HCT116 (cell line): ENCODE data around the gene RIPK4. TPM values are rescaled to one million over a fixed set of nuclear protein-coding genes. Genes with fewer than 3 reads are reported as not detected.

Experiments used
- ATAC-seq: fragments of 200-7000 bp; cut with Tn5 transposase; 2 replicates; pipeline ENCODE4 v1.9.1; 2020; ENCODE audit warnings: mild to moderate bottlenecking, moderate library complexity
- BruUV-seq: library from RNA; stranded (reverse); fragments of 400-500 nt; replicated peaks from 2 replicates; lab custom pipeline; 2021; lab: Mats Ljungman, UMichigan
- CTCF ChIA-PET: fragments of 300-600 bp; sonication (Branson Sonifier 250); formaldehyde crosslinking; loops from one replicate; lab custom pipeline; 2021; ENCODE audit warnings: antibody characterized with exemption; lab: Charles Lee
- POLR2A ChIA-PET: fragments of 300-600, 350-600 bp; sonication (Branson Sonifier 250); formaldehyde crosslinking; loops from one replicate; lab custom pipeline; 2021; ENCODE audit warnings: antibody characterized with exemption; lab: Charles Lee
- RAD21 ChIA-PET, 2 experiments: fragments of 300-600 bp; sonication (Branson Sonifier 250); formaldehyde crosslinking; loops; one replicate each; lab custom pipeline; 2023; ENCODE audit warnings: low total read pairs in 2 of 2; ENCODE audit not compliant: uncharacterized antibody in 2 of 2, unreplicated experiment in 2 of 2, low non-redundant PET in 1 of 2; lab: Charles Lee
- DNase-seq: peaks from one replicate; pipeline ENCODE4 v3.0.0-alpha.2; 2010; ENCODE audit warnings: low read depth, low spot score
- H2AFZ ChIP-seq: fragments of 200-600 bp; shearing (Covaris generic), sonication (generic); 2 replicates; pipeline ENCODE4 v1.6.1; 2017; ENCODE audit warnings: low read depth, mixed run types, mixed read lengths, antibody characterized with exemption, low read length; ENCODE audit not compliant: poor library complexity, severe bottlenecking
- H3K27ac ChIP-seq: 2 replicates; pipeline ENCODE4 v1.5.1; 2012; ENCODE audit warnings: low read depth, low read length
- H3K27me3 ChIP-seq: fragments of 200-600 bp; sonication (generic); 2 replicates; pipeline ENCODE4 v1.6.1; 2016; ENCODE audit warnings: mixed run types, low read length, mixed read lengths; ENCODE audit not compliant: insufficient read depth
- H3K36me3 ChIP-seq, 2 experiments: fragments of 200-500 bp in 1 of 2; fragments of 200-600 bp in 1 of 2; sonication (Bioruptor generic) in 1 of 2; sonication (generic) in 1 of 2; 2 replicates each; pipeline versions ENCODE4 v1.5.1 to v1.6.1; 2014 to 2016; ENCODE audit warnings: low read length in 2 of 2, inconsistent platforms in 1 of 2, mixed read lengths in 1 of 2, mixed run types in 1 of 2; ENCODE audit not compliant: insufficient read depth in 2 of 2, control insufficient read depth in 1 of 2
- H3K4me1 ChIP-seq, 2 experiments: fragments of 200-600 bp in 1 of 2; sonication (generic) in 1 of 2; 2 replicates each; pipeline versions ENCODE4 v1.5.1 to v1.6.1; 2012 to 2017; ENCODE audit warnings: low read length in 2 of 2, inconsistent platforms in 1 of 2, mild to moderate bottlenecking in 1 of 2, mixed read lengths in 1 of 2, mixed run types in 1 of 2, moderate library complexity in 1 of 2; ENCODE audit not compliant: insufficient read depth in 2 of 2, control insufficient read depth in 1 of 2
- H3K4me2 ChIP-seq: fragments of 200-600 bp; sonication (generic); 2 replicates; pipeline ENCODE4 v1.6.1; 2017; ENCODE audit warnings: mixed run types, low read length, mixed read lengths
- H3K4me3 ChIP-seq, 2 experiments: fragments of 200-600 bp in 1 of 2; sonication (generic) in 1 of 2; replicated peaks in 1 of 2; 2 replicates each; pipeline ENCODE4 v1.5.1; 2011 to 2016; ENCODE audit warnings: low read length in 2 of 2, control low read depth in 1 of 2, low read depth in 1 of 2, mild to moderate bottlenecking in 1 of 2, mixed read lengths in 1 of 2, mixed run types in 1 of 2
- H3K79me2 ChIP-seq: fragments of 200-600 bp; sonication (generic); 2 replicates; pipeline ENCODE4 v1.6.1; 2017; ENCODE audit warnings: mild to moderate bottlenecking, mixed run types, low read length, moderate library complexity, mixed read lengths; ENCODE audit not compliant: insufficient read depth
- H3K9ac ChIP-seq: fragments of 200-600 bp; sonication (generic); 2 replicates; pipeline ENCODE4 v1.6.1; 2016; ENCODE audit warnings: low read length, mixed read lengths
- H3K9me2 ChIP-seq: fragments of 200-600 bp; sonication (generic), shearing (Covaris generic); 2 replicates; pipeline ENCODE4 v1.6.1; 2017; ENCODE audit warnings: mixed run types, mild to moderate bottlenecking, moderate library complexity; ENCODE audit not compliant: insufficient read depth
- H3K9me3 ChIP-seq, 2 experiments: fragments of 200-500 bp in 1 of 2; fragments of 200-600 bp in 1 of 2; sonication (Bioruptor generic) in 1 of 2; sonication (generic) in 1 of 2; 2 replicates each; pipeline ENCODE4 v1.6.1; 2014 to 2017; ENCODE audit warnings: low read length in 2 of 2, mixed read lengths in 2 of 2, inconsistent platforms in 1 of 2, low read depth in 1 of 2, mild to moderate bottlenecking in 1 of 2, mixed run types in 1 of 2, moderate library complexity in 1 of 2; ENCODE audit not compliant: control insufficient read depth in 1 of 2, insufficient read depth in 1 of 2
- H4K20me1 ChIP-seq: fragments of 200-600 bp; sonication (generic), shearing (Covaris generic); 2 replicates; pipeline ENCODE4 v1.6.1; 2017; ENCODE audit warnings: mixed run types, mild to moderate bottlenecking, moderate library complexity; ENCODE audit not compliant: insufficient read depth
- CBX3 ChIP-seq: IDR thresholded peaks from 2 replicates; pipeline ENCODE4 v1.6.1; 2012; ENCODE audit warnings: low read depth
- CEBPB ChIP-seq: IDR thresholded peaks from 2 replicates; pipeline ENCODE4 v1.6.1; 2012; ENCODE audit warnings: low read depth
- EGR1 ChIP-seq: IDR thresholded peaks from 2 replicates; pipeline ENCODE4 v1.6.1; 2012; ENCODE audit warnings: low read depth
- ELF1 ChIP-seq: IDR thresholded peaks from 2 replicates; pipeline ENCODE4 v1.6.1; 2012; ENCODE audit warnings: low read depth, borderline replicate concordance
- EZH2phosphoT487 ChIP-seq: fragments of 200-600 bp; IDR thresholded peaks from 2 replicates; pipeline ENCODE4 v1.6.1; 2018; ENCODE audit warnings: antibody characterized with exemption, borderline replicate concordance
- FOSL1 ChIP-seq: IDR thresholded peaks from 2 replicates; pipeline ENCODE4 v1.6.1; 2012; ENCODE audit warnings: low read depth
- POLR2A ChIP-seq: IDR thresholded peaks from 2 replicates; pipeline ENCODE4 v1.7.0; 2011; ENCODE audit warnings: borderline replicate concordance; ENCODE audit not compliant: insufficient read depth, insufficient read length; ENCODE audit errors: extremely low read depth
- POLR2AphosphoS5 ChIP-seq: IDR thresholded peaks from 2 replicates; pipeline ENCODE4 v1.6.1; 2011; ENCODE audit warnings: mild to moderate bottlenecking, low read depth, low read length, moderate library complexity
- RAD21 ChIP-seq: IDR thresholded peaks from 2 replicates; pipeline ENCODE4 v1.6.1; 2012; ENCODE audit warnings: low read depth, mild to moderate bottlenecking
- SRF ChIP-seq: IDR thresholded peaks from 2 replicates; pipeline ENCODE4 v1.6.1; 2012; ENCODE audit warnings: low read depth
- YY1 ChIP-seq: IDR thresholded peaks from 2 replicates; pipeline ENCODE4 v1.6.1; 2011; ENCODE audit warnings: low read length, low read depth, moderate library complexity, mild to moderate bottlenecking; ENCODE audit not compliant: insufficient replicate concordance; ENCODE audit errors: extremely low read depth
- ZFX ChIP-seq: fragments of 450-650 bp; IDR thresholded peaks from 2 replicates; pipeline ENCODE4 v1.6.1; 2017
- ZNF274 ChIP-seq: fragments of 200-500 bp; sonication (Bioruptor generic); IDR thresholded peaks from 2 replicates; pipeline ENCODE4 v1.6.1; 2014; ENCODE audit warnings: mild to moderate bottlenecking, low read depth, low read length, inconsistent platforms
- intact Hi-C: fragments of 100-400 bp; cut with micrococcal nuclease; formaldehyde crosslinking; loops from 2 replicates; pipeline ENCODE4 v1.10.0; 2022
- total RNA-seq: library from RNA; stranded (reverse); gene quantifications from one replicate; pipeline ENCODE4 v1.2.1, GENCODE V29; 2021; ENCODE audit not compliant: unreplicated experiment
- TF ChIP-seq, protein P1 (sequence below): IDR thresholded peaks from 2 replicates; pipeline ENCODE4 v1.6.1; 2012
- TF ChIP-seq, protein P2 (sequence below): IDR thresholded peaks from 2 replicates; pipeline ENCODE4 v1.6.1; 2012; ENCODE audit warnings: low read depth
- TF ChIP-seq, protein P3 (sequence below): IDR thresholded peaks from 2 replicates; pipeline ENCODE4 v1.6.1; 2012

The RIPK4 gene
- total RNA-seq, 1 experiment from 2014 or later = 9.9 TPM

DNA sequence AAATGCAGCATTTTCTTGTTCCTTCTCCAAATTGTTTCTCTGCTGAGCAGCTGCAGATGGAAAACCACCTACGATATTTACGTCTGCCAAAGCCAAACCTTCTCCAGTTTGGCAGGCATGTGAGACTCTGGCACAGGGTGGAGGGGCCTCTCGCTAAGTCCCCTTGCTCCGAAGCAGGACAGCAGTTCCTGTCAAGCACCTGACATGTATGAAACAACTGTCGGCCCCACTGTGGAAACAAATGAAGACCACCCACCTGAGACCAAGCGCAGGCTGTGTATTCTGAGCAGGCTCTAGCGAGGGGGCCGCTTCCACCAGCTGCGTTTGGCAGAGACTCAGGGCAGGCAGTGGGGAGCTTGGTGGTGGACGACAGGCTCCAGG is 74.7 kb downstream of the RIPK4 start:
- BruUV-seq = no TSS peak

More for the DNA sequence above, 74.7 kb downstream of the RIPK4 start:
- H3K9ac ChIP-seq = no peak overlapping the region
- no peak overlapping the region for H3K4me3 ChIP-seq
- H3K36me3 ChIP-seq = no peaks in the 10 kb centered on the region
- peaks cover 26% of the 10 kb centered on the region for H3K27me3 ChIP-seq
- CTCF ChIA-PET = no interaction called here
- DNase-seq = no peak
- H3K79me2 ChIP-seq = no peaks in the 10 kb centered on the region
- no peak overlapping the region for H3K27ac ChIP-seq
- H3K9me3 ChIP-seq = no peaks in the 10 kb centered on the region
- RAD21 ChIA-PET = no interaction called here
- H2AFZ ChIP-seq = no peak overlapping the region
- H3K4me2 ChIP-seq = no peak overlapping the region
- peaks cover 0 to 7% of the 10 kb centered on the region in 2 experiments; a peak in 1 of 4 replicates for H3K4me1 ChIP-seq
- POLR2A ChIA-PET = no interaction called here
- H3K9me2 ChIP-seq = no peaks in the 10 kb centered on the region
- no peak for ATAC-seq
- no peaks in the 10 kb centered on the region for H4K20me1 ChIP-seq
- TF ChIP-seq FOSL1 = no peak
- TF ChIP-seq EZH2phosphoT487 = no peak
- TF ChIP-seq ZNF274 = no peak
- TF ChIP-seq YY1 = no peak
- no peak for TF ChIP-seq POLR2A
- TF ChIP-seq POLR2AphosphoS5 = no peak
- no peak for TF ChIP-seq RAD21
- TF ChIP-seq, protein P1, sequence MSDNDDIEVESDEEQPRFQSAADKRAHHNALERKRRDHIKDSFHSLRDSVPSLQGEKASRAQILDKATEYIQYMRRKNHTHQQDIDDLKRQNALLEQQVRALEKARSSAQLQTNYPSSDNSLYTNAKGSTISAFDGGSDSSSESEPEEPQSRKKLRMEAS = no peak
- TF ChIP-seq CBX3 = no peak
- no peak for TF ChIP-seq ZFX
- TF ChIP-seq SRF = no peak
- TF ChIP-seq, protein P2, sequence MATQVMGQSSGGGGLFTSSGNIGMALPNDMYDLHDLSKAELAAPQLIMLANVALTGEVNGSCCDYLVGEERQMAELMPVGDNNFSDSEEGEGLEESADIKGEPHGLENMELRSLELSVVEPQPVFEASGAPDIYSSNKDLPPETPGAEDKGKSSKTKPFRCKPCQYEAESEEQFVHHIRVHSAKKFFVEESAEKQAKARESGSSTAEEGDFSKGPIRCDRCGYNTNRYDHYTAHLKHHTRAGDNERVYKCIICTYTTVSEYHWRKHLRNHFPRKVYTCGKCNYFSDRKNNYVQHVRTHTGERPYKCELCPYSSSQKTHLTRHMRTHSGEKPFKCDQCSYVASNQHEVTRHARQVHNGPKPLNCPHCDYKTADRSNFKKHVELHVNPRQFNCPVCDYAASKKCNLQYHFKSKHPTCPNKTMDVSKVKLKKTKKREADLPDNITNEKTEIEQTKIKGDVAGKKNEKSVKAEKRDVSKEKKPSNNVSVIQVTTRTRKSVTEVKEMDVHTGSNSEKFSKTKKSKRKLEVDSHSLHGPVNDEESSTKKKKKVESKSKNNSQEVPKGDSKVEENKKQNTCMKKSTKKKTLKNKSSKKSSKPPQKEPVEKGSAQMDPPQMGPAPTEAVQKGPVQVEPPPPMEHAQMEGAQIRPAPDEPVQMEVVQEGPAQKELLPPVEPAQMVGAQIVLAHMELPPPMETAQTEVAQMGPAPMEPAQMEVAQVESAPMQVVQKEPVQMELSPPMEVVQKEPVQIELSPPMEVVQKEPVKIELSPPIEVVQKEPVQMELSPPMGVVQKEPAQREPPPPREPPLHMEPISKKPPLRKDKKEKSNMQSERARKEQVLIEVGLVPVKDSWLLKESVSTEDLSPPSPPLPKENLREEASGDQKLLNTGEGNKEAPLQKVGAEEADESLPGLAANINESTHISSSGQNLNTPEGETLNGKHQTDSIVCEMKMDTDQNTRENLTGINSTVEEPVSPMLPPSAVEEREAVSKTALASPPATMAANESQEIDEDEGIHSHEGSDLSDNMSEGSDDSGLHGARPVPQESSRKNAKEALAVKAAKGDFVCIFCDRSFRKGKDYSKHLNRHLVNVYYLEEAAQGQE = no peak
- TF ChIP-seq, protein P3, sequence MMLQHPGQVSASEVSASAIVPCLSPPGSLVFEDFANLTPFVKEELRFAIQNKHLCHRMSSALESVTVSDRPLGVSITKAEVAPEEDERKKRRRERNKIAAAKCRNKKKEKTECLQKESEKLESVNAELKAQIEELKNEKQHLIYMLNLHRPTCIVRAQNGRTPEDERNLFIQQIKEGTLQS = no peak
- no peak for TF ChIP-seq ELF1
- TF ChIP-seq EGR1 = no peak
- TF ChIP-seq CEBPB = no peak
- TF ChIP-seq, all 23 proteins: peak for 0
- intact Hi-C loops = no loop called here
